HepG2 (cell line): ENCODE results near the gene LDAH.

ENCODE experiments used
- CREB1 ChIP-seq, 2 experiments: fragments of 450-650 bp in 1 of 2; IDR thresholded peaks; 2 replicates each; pipeline ENCODE4 v1.6.1; 2016 to 2017; ENCODE audit warnings: control low read depth in 1 of 2, mild to moderate bottlenecking in 1 of 2, missing compliant biosample characterization in 1 of 2, missing genetic modification characterization in 1 of 2
- MXD4 ChIP-seq: IDR thresholded peaks from 2 replicates; pipeline ENCODE4 v1.6.1; 2016; ENCODE audit warnings: mild to moderate bottlenecking, missing biosample characterization, missing genetic modification reagents
- ZNF124 ChIP-seq: sonication (generic); formaldehyde crosslinking; IDR thresholded peaks from 2 replicates; pipeline ENCODE4 v1.4.0; 2020; ENCODE audit warnings: missing genetic modification reagents
- ZNF44 ChIP-seq: sonication (generic); formaldehyde crosslinking; IDR thresholded peaks from 2 replicates; pipeline ENCODE4 v1.5.1; 2020; ENCODE audit warnings: mild to moderate bottlenecking, missing genetic modification reagents
- TF ChIP-seq, protein P1 (sequence below): sonication (generic); formaldehyde crosslinking; IDR thresholded peaks from 2 replicates; pipeline ENCODE4 v1.4.0; 2020; ENCODE audit warnings: missing genetic modification reagents
- TF ChIP-seq, protein P2 (sequence below): sonication (generic); formaldehyde crosslinking; IDR thresholded peaks from 2 replicates; pipeline ENCODE4 v1.5.0; 2020; ENCODE audit warnings: mild to moderate bottlenecking, missing genetic modification reagents, moderate library complexity
- TF ChIP-seq, protein P3 (sequence below), 2 experiments: sonication (generic) in 1 of 2; formaldehyde crosslinking in 1 of 2; IDR thresholded peaks; 2 replicates each; pipeline versions ENCODE4 v1.5.1 to v1.6.1; 2011 to 2020; ENCODE audit warnings: borderline replicate concordance in 1 of 2, low read depth in 1 of 2, low read length in 1 of 2, mild to moderate bottlenecking in 1 of 2, missing genetic modification reagents in 1 of 2, moderate library complexity in 1 of 2
- TF ChIP-seq, protein P4 (sequence below): sonication (generic); formaldehyde crosslinking; IDR thresholded peaks from 2 replicates; pipeline ENCODE4 v1.8.1; 2022; ENCODE audit warnings: mild to moderate bottlenecking, missing genetic modification reagents

DNA sequence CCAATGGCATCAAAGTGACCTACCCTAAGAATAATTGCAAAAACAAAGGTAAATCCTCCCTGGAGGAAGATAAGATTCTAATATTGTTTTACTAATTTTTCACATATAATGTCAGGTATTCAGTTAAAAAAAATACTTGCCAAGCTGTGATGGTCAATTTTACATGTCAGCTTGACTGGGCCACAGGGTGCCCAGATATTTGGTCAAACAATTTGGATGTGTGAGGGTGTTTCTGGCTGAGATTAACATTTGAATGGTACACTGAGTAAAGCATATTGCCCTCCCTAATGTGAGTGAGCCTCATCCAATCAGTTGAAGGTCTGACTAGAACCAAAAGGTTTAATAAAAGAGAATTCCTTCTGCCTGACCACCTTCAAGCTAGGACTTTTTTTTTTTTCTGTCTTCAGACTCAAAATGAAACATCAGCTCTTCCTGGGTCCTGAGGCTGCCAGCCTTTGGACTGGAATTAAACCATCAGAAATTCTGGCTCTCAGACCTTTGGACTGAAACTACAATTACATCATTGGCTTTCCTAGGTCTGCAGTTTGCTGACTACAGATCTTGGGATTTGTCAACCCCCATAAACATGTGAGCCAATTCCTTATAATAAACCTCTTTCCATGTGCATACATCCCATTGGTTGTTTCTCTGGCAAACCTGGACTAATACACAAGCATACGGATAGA is 65.4 kb downstream of the LDAH start:
- TF ChIP-seq, protein P1, sequence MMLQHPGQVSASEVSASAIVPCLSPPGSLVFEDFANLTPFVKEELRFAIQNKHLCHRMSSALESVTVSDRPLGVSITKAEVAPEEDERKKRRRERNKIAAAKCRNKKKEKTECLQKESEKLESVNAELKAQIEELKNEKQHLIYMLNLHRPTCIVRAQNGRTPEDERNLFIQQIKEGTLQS (CRISPR knock-in tag): no peak
- TF ChIP-seq ZNF124 (no peak), MXD4 (CRISPR knock-in tag) (no peak), ZNF44 (no peak), CREB1 (IDR thresholded peaks at IDR 0.05) (no peak), CREB1 (CRISPR knock-in tag; IDR thresholded peaks at IDR 0.05) (no peak)
- TF ChIP-seq, protein P2, sequence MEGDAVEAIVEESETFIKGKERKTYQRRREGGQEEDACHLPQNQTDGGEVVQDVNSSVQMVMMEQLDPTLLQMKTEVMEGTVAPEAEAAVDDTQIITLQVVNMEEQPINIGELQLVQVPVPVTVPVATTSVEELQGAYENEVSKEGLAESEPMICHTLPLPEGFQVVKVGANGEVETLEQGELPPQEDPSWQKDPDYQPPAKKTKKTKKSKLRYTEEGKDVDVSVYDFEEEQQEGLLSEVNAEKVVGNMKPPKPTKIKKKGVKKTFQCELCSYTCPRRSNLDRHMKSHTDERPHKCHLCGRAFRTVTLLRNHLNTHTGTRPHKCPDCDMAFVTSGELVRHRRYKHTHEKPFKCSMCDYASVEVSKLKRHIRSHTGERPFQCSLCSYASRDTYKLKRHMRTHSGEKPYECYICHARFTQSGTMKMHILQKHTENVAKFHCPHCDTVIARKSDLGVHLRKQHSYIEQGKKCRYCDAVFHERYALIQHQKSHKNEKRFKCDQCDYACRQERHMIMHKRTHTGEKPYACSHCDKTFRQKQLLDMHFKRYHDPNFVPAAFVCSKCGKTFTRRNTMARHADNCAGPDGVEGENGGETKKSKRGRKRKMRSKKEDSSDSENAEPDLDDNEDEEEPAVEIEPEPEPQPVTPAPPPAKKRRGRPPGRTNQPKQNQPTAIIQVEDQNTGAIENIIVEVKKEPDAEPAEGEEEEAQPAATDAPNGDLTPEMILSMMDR: no peak
- TF ChIP-seq, protein P3, sequence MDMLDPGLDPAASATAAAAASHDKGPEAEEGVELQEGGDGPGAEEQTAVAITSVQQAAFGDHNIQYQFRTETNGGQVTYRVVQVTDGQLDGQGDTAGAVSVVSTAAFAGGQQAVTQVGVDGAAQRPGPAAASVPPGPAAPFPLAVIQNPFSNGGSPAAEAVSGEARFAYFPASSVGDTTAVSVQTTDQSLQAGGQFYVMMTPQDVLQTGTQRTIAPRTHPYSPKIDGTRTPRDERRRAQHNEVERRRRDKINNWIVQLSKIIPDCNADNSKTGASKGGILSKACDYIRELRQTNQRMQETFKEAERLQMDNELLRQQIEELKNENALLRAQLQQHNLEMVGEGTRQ (IDR thresholded peaks at IDR 0.05; ENCODE audit: low read depth, low read length): no peak
- TF ChIP-seq, protein P3 (CRISPR knock-in tag; IDR thresholded peaks at IDR 0.05; ENCODE audit: borderline replicate concordance): no peak
- TF ChIP-seq, protein P4, sequence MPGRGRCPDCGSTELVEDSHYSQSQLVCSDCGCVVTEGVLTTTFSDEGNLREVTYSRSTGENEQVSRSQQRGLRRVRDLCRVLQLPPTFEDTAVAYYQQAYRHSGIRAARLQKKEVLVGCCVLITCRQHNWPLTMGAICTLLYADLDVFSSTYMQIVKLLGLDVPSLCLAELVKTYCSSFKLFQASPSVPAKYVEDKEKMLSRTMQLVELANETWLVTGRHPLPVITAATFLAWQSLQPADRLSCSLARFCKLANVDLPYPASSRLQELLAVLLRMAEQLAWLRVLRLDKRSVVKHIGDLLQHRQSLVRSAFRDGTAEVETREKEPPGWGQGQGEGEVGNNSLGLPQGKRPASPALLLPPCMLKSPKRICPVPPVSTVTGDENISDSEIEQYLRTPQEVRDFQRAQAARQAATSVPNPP (CRISPR knock-in tag): no peak
